Caco-2 (cell line): ENCODE data around the gene ST3GAL2. TPM values are rescaled to one million over a fixed set of nuclear protein-coding genes. Genes with fewer than 3 reads are reported as not detected.

Experiments used
- BruUV-seq: library from RNA; stranded (reverse); fragments of 400-500 nt; replicated peaks from 2 replicates; lab custom pipeline; 2021; lab: Mats Ljungman, UMichigan
- CTCF ChIA-PET: fragments of 300-600 bp; sonication (Branson Sonifier 250); formaldehyde crosslinking; loops from one replicate; lab custom pipeline; 2022; ENCODE audit warnings: antibody characterized with exemption; lab: Charles Lee
- POLR2A ChIA-PET: fragments of 300-600 bp; sonication (Branson Sonifier 250); formaldehyde crosslinking; loops from one replicate; lab custom pipeline; 2022; ENCODE audit warnings: antibody characterized with exemption; lab: Charles Lee
- DNase-seq, 2 experiments: peaks; one replicate each; pipeline versions ENCODE4 v3.0.0 to v3.0.0-alpha.2; 2020 to 2022
- H3K27me3 ChIP-seq: replicated peaks from 2 replicates; pipeline ENCODE4 v1.6.0; 2011; ENCODE audit warnings: low read length; ENCODE audit not compliant: control insufficient read depth, insufficient read depth
- H3K36me3 ChIP-seq: 2 replicates; pipeline ENCODE4 v1.5.1; 2011; ENCODE audit warnings: low read length; ENCODE audit not compliant: control insufficient read depth, insufficient read depth
- H3K4me1 ChIP-seq: fragments of 250-450 bp; sonication (Bioruptor Pico); 2 replicates; pipeline ENCODE4 v1.5.1; 2020; ENCODE audit warnings: mild to moderate bottlenecking
- H3K4me3 ChIP-seq: 2 replicates; pipeline ENCODE4 v1.5.1; 2011; ENCODE audit warnings: low read depth, mild to moderate bottlenecking, control low read depth, low read length
- H3K9me3 ChIP-seq: fragments of 250-450 bp; sonication (Bioruptor Pico); 2 replicates; pipeline ENCODE4 v1.5.1; 2020; ENCODE audit warnings: mild to moderate bottlenecking, moderate library complexity
- H3K27ac Mint-ChIP-seq: one replicate; pipeline ENCODE4 v1.8.0; 2022; ENCODE audit warnings: mixed read lengths; ENCODE audit not compliant: unreplicated experiment
- H3K27me3 Mint-ChIP-seq: one replicate; pipeline ENCODE4 v1.8.0; 2022; ENCODE audit warnings: mixed read lengths; ENCODE audit not compliant: insufficient read depth, unreplicated experiment
- H3K36me3 Mint-ChIP-seq: one replicate; pipeline ENCODE4 v1.8.0; 2022; ENCODE audit warnings: mild to moderate bottlenecking, mixed read lengths; ENCODE audit not compliant: insufficient read depth, unreplicated experiment
- H3K4me1 Mint-ChIP-seq: one replicate; pipeline ENCODE4 v1.8.0; 2022; ENCODE audit warnings: low read depth, mixed read lengths; ENCODE audit not compliant: unreplicated experiment
- H3K4me3 Mint-ChIP-seq: one replicate; pipeline ENCODE4 v1.8.0; 2022; ENCODE audit warnings: mild to moderate bottlenecking, moderate library complexity, mixed read lengths; ENCODE audit not compliant: unreplicated experiment
- H3K9me3 Mint-ChIP-seq: one replicate; pipeline ENCODE4 v1.8.0; 2022; ENCODE audit warnings: mixed read lengths; ENCODE audit not compliant: unreplicated experiment
- CTCF ChIP-seq, 2 experiments: fragments of 200-600 bp in 1 of 2; IDR thresholded peaks; 1 replicate in 1 of 2; 2 replicates in 1 of 2; pipeline versions ENCODE4 v1.5.1 to v1.8.0; 2011 to 2022; ENCODE audit warnings: antibody characterized with exemption in 1 of 2, control low read depth in 1 of 2, inconsistent platforms in 1 of 2, low read depth in 1 of 2, low read length in 1 of 2, mild to moderate bottlenecking in 1 of 2, moderate library complexity in 1 of 2; ENCODE audit not compliant: insufficient read depth in 1 of 2, severe bottlenecking in 1 of 2, unreplicated experiment in 1 of 2
- intact Hi-C: fragments of 100-400 bp; cut with micrococcal nuclease; formaldehyde crosslinking; loops from one replicate; pipeline ENCODE4 v1.10.0; 2022; ENCODE audit not compliant: unreplicated experiment
- total RNA-seq: library from RNA; stranded (reverse); gene quantifications from 2 replicates; pipeline ENCODE4 v1.2.3, GENCODE V29; 2022

ST3GAL2 gene
- total RNA-seq, 1 experiment from 2014 or later = 31.1 TPM

GRCh38 chr16:70432356-70432722 is 6.6 kb downstream of the ST3GAL2 start:
- ChIA-PET CTCF (interaction anchor here (0.6 to 1.6 kb wide), 3 partner anchors 19 to 221 kb away, joined by 3 to 5 read pairs (median 5); no protein-coding TSS in a partner anchor), POLR2A (interaction anchor here (0.8 kb wide), 1 partner anchor 11 kb away, joined by 3 read pairs; no protein-coding TSS in a partner anchor)
- no peak for TF ChIP-seq CTCF (IDR thresholded peaks at IDR 0.05; ENCODE audit: insufficient read depth in 1 of 2, low read depth in 1 of 2, low read length in 1 of 2, severe bottlenecking in 1 of 2, unreplicated experiment in 1 of 2)
- Histone ChIP-seq H3K27me3 (no peaks in the 10 kb centered on the region), H3K4me1 (peaks cover 55% of the 10 kb centered on the region), H3K9me3 (no peaks in the 10 kb centered on the region), H3K4me3 (no peak overlapping the region), H3K36me3 (no peaks in the 10 kb centered on the region; the same call in none of the 2 replicates)
- H3K27ac Mint-ChIP-seq = peak overlapping the region; percentile 12
- intact Hi-C loops = no loop called here
- DNase-seq = no peak
- no peak overlapping the region for H3K4me3 Mint-ChIP-seq
- no peaks in the 10 kb centered on the region for H3K9me3 Mint-ChIP-seq
- H3K4me1 Mint-ChIP-seq = peaks cover 57% of the 10 kb centered on the region
- H3K27me3 Mint-ChIP-seq = no peaks in the 10 kb centered on the region
- peaks cover 23% of the 10 kb centered on the region for H3K36me3 Mint-ChIP-seq
- BruUV-seq = no TSS peak

- H3K4me1 Mint-ChIP-seq = peaks cover 52% of the 10 kb centered on the region
- Histone ChIP-seq H3K4me1 (peaks cover 56% of the 10 kb centered on the region), H3K27me3 (no peaks in the 10 kb centered on the region), H3K9me3 (no peaks in the 10 kb centered on the region), H3K36me3 (no peaks in the 10 kb centered on the region; the same call in none of the 2 replicates), H3K4me3 (no peak overlapping the region)
- no peak for TF ChIP-seq CTCF (IDR thresholded peaks at IDR 0.05; ENCODE audit: insufficient read depth in 1 of 2, low read depth in 1 of 2, low read length in 1 of 2, severe bottlenecking in 1 of 2, unreplicated experiment in 1 of 2)
- H3K36me3 Mint-ChIP-seq = peaks cover 35% of the 10 kb centered on the region
- DNase-seq = peak; percentile 74 to 80
- ChIA-PET POLR2A (no interaction called here), CTCF (no interaction called here)
- BruUV-seq = no TSS peak
- intact Hi-C loops = no loop called here
- no peaks in the 10 kb centered on the region for H3K27me3 Mint-ChIP-seq
- H3K9me3 Mint-ChIP-seq = no peaks in the 10 kb centered on the region
- peak overlapping the region; percentile 50 for H3K4me3 Mint-ChIP-seq
- peak overlapping the region; percentile 98 for H3K27ac Mint-ChIP-seq
Measured at GRCh38 chr16:70430667-70431536, 8.0 kb downstream of the ST3GAL2 start.

- POLR2A ChIA-PET = interaction anchor here (0.6 to 0.7 kb wide), 2 partner anchors 23 to 606 kb away, joined by 5 to 6 read pairs; no protein-coding TSS in a partner anchor
- no peak overlapping the region for H3K4me3 ChIP-seq
- Mint-ChIP-seq H3K4me3 (peak overlapping the region; percentile 50), H3K9me3 (no peaks in the 10 kb centered on the region), H3K27me3 (no peaks in the 10 kb centered on the region), H3K4me1 (peaks cover 52% of the 10 kb centered on the region), H3K36me3 (peaks cover 41% of the 10 kb centered on the region), H3K27ac (peak overlapping the region; percentile 98)
- H3K36me3 ChIP-seq = no peaks in the 10 kb centered on the region; the same call in none of the 2 replicates
- no peak for DNase-seq
- BruUV-seq = TSS peak; percentile 9
- no peak for TF ChIP-seq CTCF (IDR thresholded peaks at IDR 0.05; ENCODE audit: insufficient read depth in 1 of 2, low read depth in 1 of 2, low read length in 1 of 2, severe bottlenecking in 1 of 2, unreplicated experiment in 1 of 2)
- H3K9me3 ChIP-seq = no peaks in the 10 kb centered on the region
- H3K4me1 ChIP-seq = peaks cover 56% of the 10 kb centered on the region
- no peaks in the 10 kb centered on the region for H3K27me3 ChIP-seq
- intact Hi-C loops = loop anchor here (5.0 kb wide), 1 partner anchor 42 kb away; no protein-coding TSS in a partner anchor
- CTCF ChIA-PET = no interaction called here
Measured at GRCh38 chr16:70429888-70430666, 8.8 kb downstream of the ST3GAL2 start.
